NCI-H1436 treated with DMSO at 0.1 percent for 48 hours (cell line): ENCODE measurements around the gene CLEC20A.

Source experiments
- DNase-seq: peaks from one replicate; lab custom pipeline; 2025; lab: John Stamatoyannopoulos, UW

CLEC20A gene

GRCh38 chr1:178496410-178497135 is at the start of gene CLEC20A:
Gene CLEC20A (minus strand): TSS chr1:178496964. CDS start chr1:178496939, 25 bp downstream.
- no peak for DNase-seq

GRCh38 chr1:178544531-178544930 is 47.8 kb upstream of the CLEC20A start:
- no peak for DNase-seq

- DNase-seq: no peak
Measured at GRCh38 chr1:178543290-178543607, 46.5 kb upstream of the CLEC20A start.

- no peak for DNase-seq
Measured at GRCh38 chr1:178542554-178543289, 46.0 kb upstream of the CLEC20A start.

- DNase-seq: no peak
Measured at GRCh38 chr1:178541829-178542553, 45.2 kb upstream of the CLEC20A start.

- DNase-seq: no peak
Measured at GRCh38 chr1:178541379-178541778, 44.6 kb upstream of the CLEC20A start.

GRCh38 chr1:178540646-178541045 is 43.9 kb upstream of the CLEC20A start:
- no peak for DNase-seq

- DNase-seq: no peak
Measured at GRCh38 chr1:178540204-178540603, 43.4 kb upstream of the CLEC20A start.

GRCh38 chr1:178539291-178539690 is 42.5 kb upstream of the CLEC20A start:
- DNase-seq: no peak

GRCh38 chr1:178538192-178538916 is 41.6 kb upstream of the CLEC20A start:
- no peak for DNase-seq

GRCh38 chr1:178537382-178538090 is 40.8 kb upstream of the CLEC20A start:
- DNase-seq: no peak

GRCh38 chr1:178536844-178537371 is 40.1 kb upstream of the CLEC20A start:
- DNase-seq: no peak

GRCh38 chr1:178536329-178536728 is 39.6 kb upstream of the CLEC20A start:
- DNase-seq: no peak

- no peak for DNase-seq
Measured at GRCh38 chr1:178534137-178534868, 37.5 kb upstream of the CLEC20A start.

GRCh38 chr1:178533121-178533946 is 36.6 kb upstream of the CLEC20A start:
- DNase-seq: no peak

- peak; percentile 42 for DNase-seq
Measured at GRCh38 chr1:178532392-178532791, 35.6 kb upstream of the CLEC20A start.

- no peak for DNase-seq
Measured at GRCh38 chr1:178531887-178532286, 35.1 kb upstream of the CLEC20A start.

GRCh38 chr1:178530502-178530901 is 33.7 kb upstream of the CLEC20A start:
- no peak for DNase-seq

GRCh38 chr1:178530037-178530402 is 33.3 kb upstream of the CLEC20A start:
- DNase-seq: no peak
